HepG2 (cell line): ENCODE measurements around the gene TNFAIP2. TPM values are rescaled to one million over a fixed set of nuclear protein-coding genes. Genes with fewer than 3 reads are reported as not detected.
A peak's percentile ranks its signal among the peaks of the same experiment; 100 is the strongest.

Experiments
- ATAC-seq: fragments of 200-7000 bp; cut with Tn5 transposase; 3 replicates; pipeline ENCODE4 v1.9.1; 2020; ENCODE audit warnings: mild to moderate bottlenecking, moderate library complexity
- BruUV-seq: library from RNA; stranded (reverse); fragments of 400-500 nt; replicated peaks from 2 replicates; lab custom pipeline; 2021; lab: Mats Ljungman, UMichigan
- CTCF ChIA-PET: fragments of 300-600 bp; formaldehyde crosslinking; extraction: SDS; loops from one replicate; lab custom pipeline; 2021; ENCODE audit warnings: low total read pairs, inconsistent platforms, low intra/inter-chr PET ratio; lab: Yijun Ruan, JAX
- POLR2A ChIA-PET: fragments of 350-600 bp; sonication (Branson Sonifier 250); formaldehyde crosslinking; loops from one replicate; lab custom pipeline; 2020; ENCODE audit warnings: antibody characterized with exemption, inconsistent platforms; lab: Yijun Ruan, JAX
- DNase-seq: peaks from one replicate; pipeline ENCODE4 v3.0.0-alpha.2; 2015; ENCODE audit warnings: low spot score
- FAIRE-seq: peaks from 3 replicates; lab custom pipeline; 2011; peaks lifted over from hg19 to GRCh38; lab: Jason Lieb, UNC
- H2AFZ ChIP-seq: one replicate; pipeline ENCODE4 v1.6.1; 2011; ENCODE audit warnings: low read length, inconsistent platforms
- H3K27ac ChIP-seq: fragments of 300-600 bp; 3 replicates; pipeline ENCODE4 v1.8.0; 2011; ENCODE audit warnings: mixed run types, mild to moderate bottlenecking, mixed read lengths, low read length, inconsistent platforms; ENCODE audit not compliant: insufficient read depth; ENCODE audit errors: extremely low read length
- H3K27me3 ChIP-seq, 2 experiments: fragments of 200-600 bp in 1 of 2; 2 replicates in 1 of 2; 3 replicates in 1 of 2; pipeline versions ENCODE4 v1.6.0 to v1.8.0; 2011; ENCODE audit warnings: low read length in 2 of 2, mild to moderate bottlenecking in 2 of 2, moderate library complexity in 2 of 2, inconsistent platforms in 1 of 2; ENCODE audit not compliant: insufficient read depth in 2 of 2, control insufficient read depth in 1 of 2
- H3K36me3 ChIP-seq, 2 experiments: fragments of 200-600 bp in 1 of 2; replicated peaks in 1 of 2; 2 replicates in 1 of 2; 3 replicates in 1 of 2; pipeline versions ENCODE4 v1.5.1 to v1.8.0; 2011; ENCODE audit warnings: low read length in 2 of 2, inconsistent platforms in 1 of 2; ENCODE audit not compliant: insufficient read depth in 2 of 2, control insufficient read depth in 1 of 2
- H3K4me1 ChIP-seq: 2 replicates; pipeline ENCODE4 v1.5.1; 2012; ENCODE audit warnings: low read length, inconsistent platforms; ENCODE audit not compliant: insufficient read depth
- H3K4me2 ChIP-seq: 2 replicates; pipeline ENCODE4 v1.6.0; 2011; ENCODE audit warnings: low read depth, low read length, inconsistent platforms
- H3K4me3 ChIP-seq, 3 experiments: fragments of 200-600 bp in 1 of 3; sonication (generic), shearing (Covaris generic) in 1 of 3; replicated peaks in 1 of 3; 2 replicates each; pipeline ENCODE4 v1.5.1; 2011 to 2016; ENCODE audit warnings: low read length in 3 of 3, inconsistent platforms in 2 of 3, low read depth in 2 of 3, mild to moderate bottlenecking in 2 of 3, control low read depth in 1 of 3, mixed read lengths in 1 of 3; ENCODE audit not compliant: insufficient read depth in 1 of 3
- H3K79me2 ChIP-seq: one replicate; pipeline ENCODE4 v1.6.1; 2011; ENCODE audit warnings: low read length, inconsistent platforms; ENCODE audit not compliant: insufficient read depth
- H3K9ac ChIP-seq: 2 replicates; pipeline ENCODE4 v1.6.0; 2011; ENCODE audit warnings: mild to moderate bottlenecking, low read depth, low read length, inconsistent platforms; ENCODE audit not compliant: insufficient read depth
- H3K9me3 ChIP-seq: 2 replicates; pipeline ENCODE4 v1.5.1; 2012; ENCODE audit warnings: mild to moderate bottlenecking, low read length
- H4K20me1 ChIP-seq: 2 replicates; pipeline ENCODE4 v1.6.0; 2011; ENCODE audit warnings: inconsistent platforms, mild to moderate bottlenecking, low read length, moderate library complexity; ENCODE audit not compliant: insufficient read depth
- FOXJ3 ChIP-seq: sonication (generic); formaldehyde crosslinking; IDR thresholded peaks from 2 replicates; pipeline ENCODE4 v1.4.0; 2020; ENCODE audit warnings: missing genetic modification reagents, mild to moderate bottlenecking, borderline replicate concordance
- GMEB1 ChIP-seq: sonication (generic); formaldehyde crosslinking; IDR thresholded peaks from 2 replicates; pipeline ENCODE4 v1.5.1; 2020; ENCODE audit warnings: missing genetic modification reagents, mild to moderate bottlenecking, borderline replicate concordance
- MEF2D ChIP-seq: sonication (generic); formaldehyde crosslinking; IDR thresholded peaks from 2 replicates; pipeline ENCODE4 v1.5.1; 2020; ENCODE audit warnings: mild to moderate bottlenecking, missing genetic modification reagents
- ZNF18 ChIP-seq: sonication (generic); formaldehyde crosslinking; IDR thresholded peaks from 2 replicates; pipeline ENCODE4 v1.8.0; 2022; ENCODE audit warnings: mild to moderate bottlenecking, missing genetic modification reagents; ENCODE audit not compliant: insufficient replicate concordance
- WGBS: methylation state at CpG from one replicate; pipeline ENCODE4 v1.1.6; 2017; ENCODE audit warnings: low lambda C conversion rate; 5-methylcytosine and 5-hydroxymethylcytosine counted together
- in situ Hi-C: cut with HindIII; loops from 2 replicates; pipeline ENCODE4 v1.10.0; 2017; ENCODE audit warnings: low pct_unique_long_range_greater_than_20kb; ENCODE audit not compliant: extremely low pct_ligation_motif_present
- intact Hi-C: fragments of 100-400 bp; cut with micrococcal nuclease; formaldehyde crosslinking; loops from one replicate; pipeline ENCODE4 v1.10.0; 2022; ENCODE audit not compliant: unreplicated experiment
- polyA plus RNA-seq, 8 experiments: library from polyadenylated mRNA; depleted of rRNA in 3 of 8; stranded (reverse) in 7 of 8; unstranded in 1 of 8; fragments of >200 nt; fragmentation: Illumina TruSeq in 4 of 8; extraction: Trizol in 4 of 8; gene quantifications; 2 replicates each; pipeline versions ENCODE4 v1.2.1 to v1.2.3, GENCODE V29; 2011 to 2016; ENCODE audit warnings: low read depth in 4 of 8, missing spikeins in 1 of 8, mixed read lengths in 1 of 8; ENCODE audit not compliant: insufficient read depth in 1 of 8
- total RNA-seq, 5 experiments: library from RNA; depleted of rRNA; stranded (reverse); fragments of >200 nt; fragmentation: Illumina TruSeq; extraction: Trizol; gene quantifications; 2 replicates each; pipeline ENCODE4 v1.2.3, GENCODE V29; 2016; ENCODE audit warnings: low read depth in 1 of 5

TNFAIP2 gene
- total and polyA plus RNA-seq, 2 of the 13 experiments (the other 11 are each of a cell fraction or from before 2014, with no cell fraction given) = 0.46 to 1.5 TPM

- in situ Hi-C loops = no loop called here
- Histone ChIP-seq H3K27me3 (peaks cover 0 to 19% of the 10 kb centered on the region in 2 experiments; a peak in 4 of 5 replicates), H3K27ac (no peak overlapping the region), H3K9me3 (no peaks in the 10 kb centered on the region), H3K4me1 (peaks cover 79% of the 10 kb centered on the region), H3K4me3 (peak overlapping the region in 1 of 3 experiments; percentile 53; a peak in 2 of 6 replicates), H3K9ac (no peak overlapping the region), H3K79me2 (no peaks in the 10 kb centered on the region), H3K36me3 (no peaks in the 10 kb centered on the region), H3K4me2 (peak overlapping the region; percentile 56), H2AFZ (no peak overlapping the region), H4K20me1 (no peaks in the 10 kb centered on the region)
- DNase-seq (no peak), ATAC-seq (no peak), FAIRE-seq (no peak)
- ChIA-PET POLR2A (interaction anchor here (1.2 to 2.0 kb wide), 5 partner anchors 8 to 17 kb away, joined by 3 to 7 read pairs (median 5); no protein-coding TSS in a partner anchor), CTCF (no interaction called here)
- TF ChIP-seq MEF2D (peak; percentile 22; the same call in 1 of the 2 replicates), GMEB1 (CRISPR knock-in tag) (peak; percentile 32; the same call in 1 of the 2 replicates), FOXJ3 (CRISPR knock-in tag) (no peak), ZNF18 (CRISPR knock-in tag) (peak; percentile 28)
- WGBS = 10% methylated on average over 2 of the region's 8 CpGs
- no TSS peak for BruUV-seq
- intact Hi-C loops = no loop called here
Observed at GRCh38 chr14:103086771-103087342, 36.4 kb upstream of the TNFAIP2 start.
